IgD-negative memory B cell (primary cell): Measurements from ENCODE around the gene GABRR2. TPM values are rescaled to one million over a fixed set of nuclear protein-coding genes. Genes with fewer than 3 reads are reported as not detected.

Source experiments
- polyA plus RNA-seq: library from polyadenylated mRNA; unstranded; fragments of 300-500 nt; fragmentation: Illumina TruSeq; gene quantifications from one replicate; pipeline ENCODE4 v1.2.3, GENCODE V29; 2021

GABRR2 gene
- polyA plus RNA-seq, 1 donor from 2014 or later, result 0.13 TPM

Other genes starting within 250 kb of the GABRR2 start
- gene PNRC1, start 234.5 kb downstream of the GABRR2 start, polyA plus RNA-seq, result 796 TPM
- gene SRSF12, start 197.2 kb downstream of the GABRR2 start, polyA plus RNA-seq, result 0.41 TPM
- gene PM20D2, start 169.2 kb downstream of the GABRR2 start, polyA plus RNA-seq, result 16.0 TPM
- not detected for gene GABRR1, start 97.9 kb downstream of the GABRR2 start, polyA plus RNA-seq
- 193 TPM for gene UBE2J1, start 37.4 kb upstream of the GABRR2 start, polyA plus RNA-seq
- gene RRAGD, start 97.0 kb upstream of the GABRR2 start, polyA plus RNA-seq, result 1.0 TPM
- gene ANKRD6, start 117.9 kb upstream of the GABRR2 start, polyA plus RNA-seq, result 6.6 TPM